ENCODE measurements around the gene ETV4. TPM values are rescaled to one million over a fixed set of nuclear protein-coding genes. Genes with fewer than 3 reads are reported as not detected.

Gene ETV4
- total RNA-seq, 1 donor from 2014 or later, result 4.0 TPM

DNA sequence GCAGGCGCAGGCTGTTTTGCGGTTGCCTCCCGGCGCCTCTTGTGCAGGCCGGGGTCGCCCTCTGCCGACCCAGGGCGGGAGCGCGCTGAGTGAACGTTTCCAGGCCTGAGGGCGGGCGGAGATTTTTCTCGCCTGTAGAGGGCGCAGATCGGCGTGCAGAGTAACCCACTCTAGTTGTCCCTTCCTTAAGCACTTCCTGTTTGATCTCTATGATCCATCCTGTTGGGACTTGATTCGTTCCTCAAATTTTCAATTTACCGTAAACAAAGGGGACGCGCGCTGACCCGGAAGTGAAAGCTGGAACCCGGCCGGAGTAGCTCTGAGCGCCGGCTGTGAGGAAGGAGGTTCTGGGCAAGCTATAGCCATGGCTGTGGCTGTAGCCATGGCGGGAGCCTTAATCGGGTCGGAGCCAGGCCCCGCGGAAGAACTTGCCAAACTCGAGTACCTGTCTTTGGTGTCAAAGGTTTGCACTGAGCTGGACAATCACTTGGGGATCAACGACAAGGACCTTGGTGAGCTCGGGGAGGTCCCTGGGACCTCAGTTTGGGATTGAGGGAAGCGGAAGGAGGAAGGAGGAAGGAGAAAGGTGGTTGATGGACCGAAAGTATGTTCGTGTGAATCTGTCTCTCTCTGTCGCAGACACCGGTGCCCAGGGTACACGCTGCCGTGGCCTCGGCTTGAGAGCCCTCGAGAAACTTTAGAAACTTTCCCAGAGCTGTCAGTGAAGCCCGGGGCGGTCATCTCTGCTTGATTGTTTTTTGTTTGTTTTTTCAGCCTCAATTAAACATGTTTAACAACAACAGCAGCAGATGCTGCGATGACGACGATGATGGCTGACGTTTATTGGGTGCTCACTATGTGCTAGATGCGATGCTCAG, 62.2 kb downstream of the ETV4 start, which contains the start of gene DHX8:
DHX8 (plus strand) TSS at position 302 of the 878 bp plus-strand sequence; CDS start at position 365, 63 bp downstream.
- Histone ChIP-seq H3K27me3 (no peaks in the 10 kb centered on the region), H3K27ac (peak within 1 kb of the TSS; percentile 80), H3K4me1 (peaks cover 15% of the 10 kb centered on the region), H3K4me3 (peak within 1 kb of the TSS; percentile 76), H3K36me3 (no peaks in the 10 kb centered on the region), H3K9me3 (no peaks in the 10 kb centered on the region)
- intact Hi-C loops (cut with DNase I), result no loop called here
- TF ChIP-seq, protein P1, sequence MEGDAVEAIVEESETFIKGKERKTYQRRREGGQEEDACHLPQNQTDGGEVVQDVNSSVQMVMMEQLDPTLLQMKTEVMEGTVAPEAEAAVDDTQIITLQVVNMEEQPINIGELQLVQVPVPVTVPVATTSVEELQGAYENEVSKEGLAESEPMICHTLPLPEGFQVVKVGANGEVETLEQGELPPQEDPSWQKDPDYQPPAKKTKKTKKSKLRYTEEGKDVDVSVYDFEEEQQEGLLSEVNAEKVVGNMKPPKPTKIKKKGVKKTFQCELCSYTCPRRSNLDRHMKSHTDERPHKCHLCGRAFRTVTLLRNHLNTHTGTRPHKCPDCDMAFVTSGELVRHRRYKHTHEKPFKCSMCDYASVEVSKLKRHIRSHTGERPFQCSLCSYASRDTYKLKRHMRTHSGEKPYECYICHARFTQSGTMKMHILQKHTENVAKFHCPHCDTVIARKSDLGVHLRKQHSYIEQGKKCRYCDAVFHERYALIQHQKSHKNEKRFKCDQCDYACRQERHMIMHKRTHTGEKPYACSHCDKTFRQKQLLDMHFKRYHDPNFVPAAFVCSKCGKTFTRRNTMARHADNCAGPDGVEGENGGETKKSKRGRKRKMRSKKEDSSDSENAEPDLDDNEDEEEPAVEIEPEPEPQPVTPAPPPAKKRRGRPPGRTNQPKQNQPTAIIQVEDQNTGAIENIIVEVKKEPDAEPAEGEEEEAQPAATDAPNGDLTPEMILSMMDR (IDR thresholded peaks at IDR 0.05), result peak; percentile 100
- peak; percentile 99 for ATAC-seq
- peak; percentile 98 for DNase-seq

GRCh38 chr17:43482103-43483012, 63.8 kb downstream of the ETV4 start:
- no peak overlapping the region for H3K27ac ChIP-seq
- TF ChIP-seq, protein P1 (IDR thresholded peaks at IDR 0.05), result no peak
- no peak for ATAC-seq

DNA sequence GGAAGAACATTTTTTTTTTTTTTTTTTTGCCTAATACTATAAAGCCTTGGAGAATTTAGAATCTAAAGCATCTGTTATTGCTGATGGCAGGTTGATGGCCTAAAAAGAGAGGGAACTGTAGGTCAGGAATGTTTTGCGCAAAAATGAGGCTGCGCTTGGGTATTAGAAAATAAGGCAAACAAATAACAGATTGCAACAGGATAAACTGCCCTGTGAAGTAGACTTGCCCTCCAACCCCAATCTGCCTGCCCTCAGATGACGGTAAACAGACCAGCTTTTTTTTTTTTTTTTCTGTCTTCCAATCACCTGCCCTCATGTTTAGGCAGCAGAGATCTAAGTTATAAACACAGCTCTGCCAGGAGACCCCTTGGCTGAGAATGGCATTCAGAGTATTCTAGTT, 66.2 kb downstream of the ETV4 start:
- no peaks in the 10 kb centered on the region for H3K27me3 ChIP-seq
- ATAC-seq (no peak), DNase-seq (no peak)
- intact Hi-C loops (cut with DNase I), result loop anchor here (2.0 kb wide), 1 partner anchor 83 kb away; no protein-coding TSS in a partner anchor
- no peaks in the 10 kb centered on the region for H3K36me3 ChIP-seq
- H3K4me1 ChIP-seq, result peaks cover 11% of the 10 kb centered on the region
- H3K9me3 ChIP-seq, result no peaks in the 10 kb centered on the region
- H3K27ac ChIP-seq, result no peak overlapping the region
- TF ChIP-seq, protein P1 (IDR thresholded peaks at IDR 0.05), result no peak
- no peak overlapping the region for H3K4me3 ChIP-seq

More at GRCh38 chr17:43482103-43483012, 63.8 kb downstream of the ETV4 start:
- Histone ChIP-seq H3K36me3 (no peaks in the 10 kb centered on the region), H3K4me3 (no peak overlapping the region), H3K4me1 (peaks cover 15% of the 10 kb centered on the region), H3K27me3 (no peaks in the 10 kb centered on the region), H3K9me3 (no peaks in the 10 kb centered on the region)
- intact Hi-C loops (cut with DNase I), result no loop called here
- DNase-seq, result no peak

Other genes starting within 250 kb of the ETV4 start
- gene ARL4D, start 147.3 kb downstream of the ETV4 start, total RNA-seq, result 18.5 TPM
- gene DHX8, start 62.4 kb downstream of the ETV4 start, total RNA-seq, result 50.8 TPM
- gene MEOX1, start 115.6 kb upstream of the ETV4 start, total RNA-seq, result 1.5 TPM
- not detected for gene SOST, start 212.5 kb upstream of the ETV4 start, total RNA-seq
- gene DUSP3, start 232.6 kb upstream of the ETV4 start, total RNA-seq, result 100.0 TPM
- not detected for gene CFAP97D1, start 234.1 kb upstream of the ETV4 start, total RNA-seq

Data from upper lobe of right lung (tissue), 1 donor.